Gastrocnemius medialis (tissue), 4 donors: ENCODE measurements around the gene NDUFS5. TPM values are rescaled to one million over a fixed set of nuclear protein-coding genes. Genes with fewer than 3 reads are reported as not detected.
"Not testable (repeated sequence)": the region's sequence is repeated elsewhere in the genome, so short reads cannot be mapped to it uniquely, and the experiment has no call there.

Source experiments
- ATAC-seq, 2 donors: fragments of 150-250 bp; one replicate each; pipeline ENCODE4 v1.9.1; 2016
- DNase-seq, 2 donors: peaks; one replicate each; pipeline ENCODE4 v3.0.0-alpha.2; 2019
- H3K27ac ChIP-seq, 4 donors: fragments of 200-600 bp; sonication (generic); 1 replicate in 1 of 4; 2 replicates in 3 of 4; pipeline ENCODE4 v1.5.1; 2016 to 2018; ENCODE audit warnings: mild to moderate bottlenecking in 2 of 4, moderate library complexity in 1 of 4
- H3K27me3 ChIP-seq, 3 donors: fragments of 200-600 bp; sonication (generic) in 2 of 3; 1 replicate in 1 of 3; 2 replicates in 2 of 3; pipeline versions ENCODE4 v1.5.1 to v1.6.0; 2016 to 2019; ENCODE audit warnings: mild to moderate bottlenecking in 1 of 3, moderate library complexity in 1 of 3
- H3K36me3 ChIP-seq, 2 donors: fragments of 200-600 bp; sonication (generic) in 1 of 2; one replicate each; pipeline ENCODE4 v1.5.1; 2017 to 2018
- H3K4me1 ChIP-seq, 2 donors: fragments of 200-600 bp; sonication (generic) in 1 of 2; one replicate each; pipeline ENCODE4 v1.5.1; 2016 to 2017; ENCODE audit warnings: mild to moderate bottlenecking in 2 of 2
- H3K4me3 ChIP-seq, 4 donors: fragments of 200-600 bp; sonication (generic) in 3 of 4; 1 replicate in 1 of 4; 2 replicates in 3 of 4; pipeline ENCODE4 v1.5.1; 2016 to 2019; ENCODE audit warnings: mild to moderate bottlenecking in 2 of 4
- H3K9me3 ChIP-seq, 3 donors: fragments of 200-600 bp; sonication (generic) in 2 of 3; 1 replicate in 1 of 3; 2 replicates in 2 of 3; pipeline ENCODE4 v1.5.1; 2016 to 2019
- POLR2A ChIP-seq, 2 donors: fragments of 450-650 bp; IDR thresholded peaks; one replicate each; pipeline ENCODE4 v1.6.1; 2017; ENCODE audit warnings: antibody characterized with exemption in 2 of 2, mild to moderate bottlenecking in 2 of 2, moderate library complexity in 2 of 2
- in situ Hi-C, 4 donors: fragments of 200-750 bp; cut with MboI; loops; one replicate each; pipeline versions ENCODE4 v1.15.0 to v1.8.0; 2017; ENCODE audit warnings: low sequenced_read_pairs in 4 of 4
- intact Hi-C: fragments of 100-400 bp; cut with DNase I; formaldehyde crosslinking; loops from one replicate; pipeline ENCODE4 v1.15.1; 2023; ENCODE audit warnings: low total_unique reads
- total RNA-seq, 4 donors: library from RNA; depleted of rRNA; stranded (reverse); fragments of >200 nt; gene quantifications; one replicate each; pipeline versions ENCODE4 v1.1.0 to v1.2.3, GENCODE V29; 2016
- TF ChIP-seq, protein P1 (sequence below), 5 experiments: fragments of 450-650 bp in 3 of 5; fragments of 200-600 bp in 2 of 5; sonication (generic) in 2 of 5; IDR thresholded peaks in 4 of 5; conservative IDR thresholded peaks in 1 of 5; 1 replicate in 4 of 5; 2 replicates in 1 of 5; pipeline ENCODE4 v1.5.1; 2016 to 2019; ENCODE audit warnings: antibody characterized with exemption in 5 of 5, mild to moderate bottlenecking in 3 of 5, moderate library complexity in 3 of 5

Gene NDUFS5
- total RNA-seq, 4 donors from 2014 or later: 603 to 976 (median 911) TPM

DNA sequence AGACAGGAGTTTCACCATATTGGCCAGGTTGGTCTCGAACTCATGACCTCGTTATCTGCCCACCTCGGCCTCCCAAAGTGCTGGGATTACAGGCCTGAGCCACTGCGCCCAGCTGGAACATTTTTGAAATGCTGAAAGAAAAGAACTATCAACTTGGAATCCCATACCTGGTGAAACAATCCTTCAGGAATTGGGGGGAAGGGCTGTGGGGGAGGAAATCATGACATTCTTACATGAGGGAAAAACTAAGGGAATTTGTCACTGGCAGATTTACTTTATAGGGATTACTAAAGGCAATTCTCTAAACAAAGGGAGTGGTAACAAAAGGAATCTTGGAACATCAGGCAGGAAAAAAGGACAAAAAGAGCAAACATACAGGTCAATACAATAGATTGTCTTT is 25.8 kb downstream of the NDUFS5 start:
- in situ Hi-C loops (no loop called here), intact Hi-C loops (no loop called here)
- peaks cover 0 to 12% of the 10 kb centered on the region in 2 donors for H3K4me1 ChIP-seq
- H3K9me3 ChIP-seq: no peaks in the 10 kb centered on the region
- H3K27ac ChIP-seq: no peak overlapping the region
- no peak overlapping the region for H3K4me3 ChIP-seq
- H3K36me3 ChIP-seq: peaks cover 0 to 18% of the 10 kb centered on the region in 2 donors
- DNase-seq (no peak), ATAC-seq (no peak)
- H3K27me3 ChIP-seq: no peaks in the 10 kb centered on the region
- no peak for TF ChIP-seq POLR2A (IDR thresholded peaks at IDR 0.05)
- TF ChIP-seq, protein P1, sequence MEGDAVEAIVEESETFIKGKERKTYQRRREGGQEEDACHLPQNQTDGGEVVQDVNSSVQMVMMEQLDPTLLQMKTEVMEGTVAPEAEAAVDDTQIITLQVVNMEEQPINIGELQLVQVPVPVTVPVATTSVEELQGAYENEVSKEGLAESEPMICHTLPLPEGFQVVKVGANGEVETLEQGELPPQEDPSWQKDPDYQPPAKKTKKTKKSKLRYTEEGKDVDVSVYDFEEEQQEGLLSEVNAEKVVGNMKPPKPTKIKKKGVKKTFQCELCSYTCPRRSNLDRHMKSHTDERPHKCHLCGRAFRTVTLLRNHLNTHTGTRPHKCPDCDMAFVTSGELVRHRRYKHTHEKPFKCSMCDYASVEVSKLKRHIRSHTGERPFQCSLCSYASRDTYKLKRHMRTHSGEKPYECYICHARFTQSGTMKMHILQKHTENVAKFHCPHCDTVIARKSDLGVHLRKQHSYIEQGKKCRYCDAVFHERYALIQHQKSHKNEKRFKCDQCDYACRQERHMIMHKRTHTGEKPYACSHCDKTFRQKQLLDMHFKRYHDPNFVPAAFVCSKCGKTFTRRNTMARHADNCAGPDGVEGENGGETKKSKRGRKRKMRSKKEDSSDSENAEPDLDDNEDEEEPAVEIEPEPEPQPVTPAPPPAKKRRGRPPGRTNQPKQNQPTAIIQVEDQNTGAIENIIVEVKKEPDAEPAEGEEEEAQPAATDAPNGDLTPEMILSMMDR (IDR thresholded peaks at IDR 0.05 in 4 of 5, conservative IDR thresholded peaks at IDR 0.05 in 1 of 5): no peak

DNA sequence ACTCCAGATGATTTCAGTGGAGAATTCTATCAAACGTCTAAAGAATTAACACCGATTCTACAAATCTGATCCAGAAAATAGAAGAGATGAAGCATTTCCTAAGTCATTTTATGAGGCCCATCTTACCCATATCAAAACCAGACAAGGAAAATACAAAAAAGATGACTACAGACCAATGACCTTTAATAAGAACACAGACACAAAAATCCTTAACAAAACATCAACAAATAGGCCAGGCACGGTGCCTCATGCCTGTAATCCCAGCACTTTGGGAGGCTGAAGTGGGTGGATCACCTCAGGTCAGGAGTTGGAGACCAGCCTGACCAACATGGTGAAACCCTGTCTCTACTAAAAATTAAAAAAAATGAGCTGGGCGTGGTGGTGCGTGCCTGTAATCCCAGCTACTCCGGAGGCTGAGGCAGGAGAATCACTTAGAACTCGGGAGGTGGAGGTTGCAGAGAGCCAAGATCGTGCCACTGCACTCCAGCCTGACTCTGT is 29.1 kb downstream of the NDUFS5 start:
- in situ Hi-C loops, H3K9me3 ChIP-seq, H3K4me1 ChIP-seq, H3K36me3 ChIP-seq, intact Hi-C loops, H3K4me3 ChIP-seq, H3K27me3 ChIP-seq, DNase-seq, ATAC-seq, H3K27ac ChIP-seq: not testable (repeated sequence)

GRCh38 chr1:39061516-39061915 is 35.4 kb downstream of the NDUFS5 start:
- in situ Hi-C loops, H3K9me3 ChIP-seq, H3K27me3 ChIP-seq, DNase-seq, H3K27ac ChIP-seq, H3K4me1 ChIP-seq, intact Hi-C loops, H3K36me3 ChIP-seq, H3K4me3 ChIP-seq, ATAC-seq: not testable (repeated sequence)

DNA sequence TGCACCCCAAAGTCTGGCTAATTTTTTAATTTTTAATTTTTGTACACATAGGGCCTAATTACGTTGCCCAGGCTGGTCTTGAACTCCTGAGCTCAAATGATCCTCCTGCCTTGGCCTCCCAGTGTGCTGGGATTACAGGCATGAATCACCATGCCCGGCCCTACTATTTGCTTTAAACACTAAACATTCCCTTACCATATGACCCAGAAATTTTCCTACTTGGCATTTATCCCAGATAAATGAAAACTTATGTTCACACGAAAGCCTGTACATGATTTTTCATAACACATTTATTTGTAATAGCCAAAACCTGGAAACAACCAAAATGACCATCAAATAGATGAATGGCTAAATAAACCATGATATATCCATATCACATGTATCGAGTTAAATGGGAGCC is 35.8 kb downstream of the NDUFS5 start:
- no peak for DNase-seq
- intact Hi-C loops (no loop called here), in situ Hi-C loops (no loop called here)
- H3K27ac ChIP-seq: no peak overlapping the region
- no peaks in the 10 kb centered on the region for H3K9me3 ChIP-seq
- no peak overlapping the region for H3K4me3 ChIP-seq
- no peak for ATAC-seq
- H3K4me1 ChIP-seq: no peaks in the 10 kb centered on the region
- no peaks in the 10 kb centered on the region for H3K36me3 ChIP-seq
- H3K27me3 ChIP-seq: no peaks in the 10 kb centered on the region
- TF ChIP-seq, protein P1 (IDR thresholded peaks at IDR 0.05 in 4 of 5, conservative IDR thresholded peaks at IDR 0.05 in 1 of 5): no peak
- TF ChIP-seq POLR2A (IDR thresholded peaks at IDR 0.05): no peak

DNA sequence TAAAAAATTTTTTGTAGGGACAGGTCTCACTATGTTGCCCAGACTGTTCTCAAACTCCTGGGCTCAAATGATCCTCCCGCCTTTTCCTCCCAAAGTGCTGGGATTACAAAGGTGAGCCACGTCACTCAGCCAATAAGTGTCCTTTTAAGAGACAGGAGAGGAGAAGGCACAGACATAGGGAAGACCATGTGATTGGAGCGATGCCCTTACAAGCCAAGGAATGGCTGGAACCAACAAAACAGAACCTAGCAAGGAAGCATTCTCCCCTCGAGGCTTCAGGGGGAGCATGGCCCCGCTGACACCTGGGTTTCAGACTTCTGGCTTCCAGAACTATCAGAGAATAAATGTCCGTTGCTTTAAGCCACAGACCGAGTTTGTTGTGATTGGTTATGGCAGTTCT is 37.0 kb downstream of the NDUFS5 start:
- ATAC-seq: no peak
- no peaks in the 10 kb centered on the region for H3K4me1 ChIP-seq
- no peak overlapping the region for H3K27ac ChIP-seq
- in situ Hi-C loops (no loop called here), intact Hi-C loops (no loop called here)
- TF ChIP-seq, protein P1 (IDR thresholded peaks at IDR 0.05 in 4 of 5, conservative IDR thresholded peaks at IDR 0.05 in 1 of 5): no peak
- TF ChIP-seq POLR2A (IDR thresholded peaks at IDR 0.05): no peak
- no peaks in the 10 kb centered on the region for H3K36me3 ChIP-seq
- no peak overlapping the region for H3K4me3 ChIP-seq
- H3K9me3 ChIP-seq: no peaks in the 10 kb centered on the region
- no peaks in the 10 kb centered on the region for H3K27me3 ChIP-seq
- no peak for DNase-seq

- no peak for TF ChIP-seq POLR2A (IDR thresholded peaks at IDR 0.05)
- TF ChIP-seq, protein P1 (IDR thresholded peaks at IDR 0.05 in 4 of 5, conservative IDR thresholded peaks at IDR 0.05 in 1 of 5): no peak
- in situ Hi-C loops (no loop called here), intact Hi-C loops (no loop called here)
- H3K4me1 ChIP-seq: no peaks in the 10 kb centered on the region
- no peaks in the 10 kb centered on the region for H3K36me3 ChIP-seq
- H3K4me3 ChIP-seq: no peak overlapping the region
- H3K27me3 ChIP-seq: no peaks in the 10 kb centered on the region
- DNase-seq (no peak), ATAC-seq (no peak)
- H3K9me3 ChIP-seq: no peaks in the 10 kb centered on the region
- no peak overlapping the region for H3K27ac ChIP-seq
These were observed 37.6 kb downstream of the NDUFS5 start for GRCh38 chr1:39063775-39064174.
